Neuron (in vitro differentiated cells): ENCODE results near the gene RAC2.

ENCODE experiments used
- H2AFZ ChIP-seq: one replicate; pipeline ENCODE4 v1.6.1; 2013; ENCODE audit warnings: low read depth, mild to moderate bottlenecking, inconsistent platforms, low read length, moderate library complexity
- H3K27me3 ChIP-seq: one replicate; pipeline ENCODE4 v1.6.1; 2013; ENCODE audit warnings: low read length; ENCODE audit not compliant: insufficient read depth
- H3K36me3 ChIP-seq: one replicate; pipeline ENCODE4 v1.6.1; 2013; ENCODE audit warnings: low read length; ENCODE audit not compliant: insufficient read depth
- H3K4me1 ChIP-seq: one replicate; pipeline ENCODE4 v1.6.1; 2013; ENCODE audit warnings: low read length; ENCODE audit not compliant: insufficient read depth
- H3K4me3 ChIP-seq: 2 replicates; pipeline ENCODE4 v1.5.1; 2013; ENCODE audit warnings: mild to moderate bottlenecking, low read length, moderate library complexity
- H3K9me3 ChIP-seq: one replicate; pipeline ENCODE4 v1.6.1; 2013; ENCODE audit warnings: low read length

Gene RAC2

DNA sequence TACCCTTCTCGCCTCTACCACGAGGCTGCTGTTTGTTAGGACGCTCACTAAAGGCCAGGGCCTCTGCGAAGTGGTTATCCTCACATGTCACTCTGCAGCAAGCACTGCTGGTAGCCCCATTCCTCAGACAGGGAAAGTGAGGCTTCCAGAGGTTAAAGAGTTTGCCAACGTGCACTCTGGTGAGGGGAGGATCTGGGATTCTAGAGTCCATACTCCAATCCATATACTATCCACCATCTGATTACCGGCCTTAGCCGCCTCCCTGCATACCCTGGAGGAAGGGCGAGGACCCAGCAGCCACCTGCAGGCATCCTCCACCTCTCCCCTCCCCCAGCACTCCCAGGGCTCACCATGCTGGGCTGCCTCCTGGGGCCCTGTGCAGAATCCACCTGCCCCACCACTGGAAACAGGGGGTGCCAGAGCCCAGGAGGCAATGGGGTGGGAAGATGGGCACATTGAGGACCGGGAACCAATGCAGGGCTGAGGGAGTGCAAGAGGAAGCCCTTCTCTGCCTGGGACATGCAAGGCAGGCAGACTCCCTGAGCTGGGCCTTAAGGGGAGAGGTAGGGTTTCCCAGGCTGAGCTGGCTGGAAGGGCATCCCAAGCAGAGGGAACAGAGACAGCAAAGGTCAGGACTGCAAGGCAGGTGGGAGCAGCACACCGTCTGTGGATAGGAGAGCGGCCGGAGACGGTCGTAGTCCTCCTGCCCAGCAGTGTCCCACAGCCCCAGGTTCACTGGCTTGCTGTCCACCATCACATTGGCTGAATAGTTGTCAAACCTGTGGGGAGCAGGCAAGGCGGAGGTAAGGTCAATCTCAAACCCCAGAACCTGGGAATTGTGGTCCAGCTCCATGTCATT is 11.7 kb downstream of the RAC2 start:
- H3K9me3 ChIP-seq: no peaks in the 10 kb centered on the region
- H3K4me1 ChIP-seq: no peaks in the 10 kb centered on the region
- no peak overlapping the region for H2AFZ ChIP-seq
- peaks cover 22% of the 10 kb centered on the region for H3K27me3 ChIP-seq
- no peaks in the 10 kb centered on the region for H3K36me3 ChIP-seq
- H3K4me3 ChIP-seq: no peak overlapping the region

DNA sequence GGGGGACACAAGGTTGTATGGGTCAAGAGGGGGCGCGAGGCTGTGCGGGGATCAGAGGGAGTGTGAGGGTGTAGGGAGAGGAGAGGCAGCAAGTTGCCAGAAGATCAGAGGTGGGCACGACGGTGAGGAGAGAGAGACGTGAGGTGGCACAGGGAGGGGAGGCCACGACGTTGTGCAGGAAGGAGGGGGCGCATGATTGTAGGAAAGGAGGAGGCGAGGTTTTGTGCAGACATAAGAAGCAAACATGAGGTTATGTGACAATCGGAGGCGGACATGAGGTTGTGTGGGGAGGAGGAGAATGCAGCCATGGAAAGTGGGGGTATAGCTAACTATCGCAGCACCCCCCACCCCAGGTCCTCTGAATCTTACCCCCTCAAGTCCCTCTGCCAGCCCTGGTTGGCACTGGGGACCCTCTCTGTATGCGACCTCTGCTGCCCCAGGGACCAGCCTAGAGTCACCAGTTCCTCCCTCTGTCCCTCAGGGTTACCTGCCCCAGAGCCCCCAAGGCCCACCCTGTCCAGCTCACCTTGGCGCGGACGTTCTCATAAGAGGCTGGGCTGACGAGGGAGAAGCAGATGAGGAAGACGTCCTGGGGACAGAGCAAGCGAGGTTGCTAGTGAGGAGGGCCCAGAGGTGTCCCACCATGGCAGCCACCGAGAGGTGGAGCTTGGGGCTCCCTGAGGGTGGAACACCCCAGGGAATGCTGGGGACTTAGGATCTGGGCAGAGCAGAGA is 12.5 kb downstream of the RAC2 start:
- no peaks in the 10 kb centered on the region for H3K4me1 ChIP-seq
- no peak overlapping the region for H2AFZ ChIP-seq
- H3K9me3 ChIP-seq: no peaks in the 10 kb centered on the region
- H3K36me3 ChIP-seq: no peaks in the 10 kb centered on the region
- H3K4me3 ChIP-seq: no peak overlapping the region
- peaks cover 22% of the 10 kb centered on the region for H3K27me3 ChIP-seq

DNA sequence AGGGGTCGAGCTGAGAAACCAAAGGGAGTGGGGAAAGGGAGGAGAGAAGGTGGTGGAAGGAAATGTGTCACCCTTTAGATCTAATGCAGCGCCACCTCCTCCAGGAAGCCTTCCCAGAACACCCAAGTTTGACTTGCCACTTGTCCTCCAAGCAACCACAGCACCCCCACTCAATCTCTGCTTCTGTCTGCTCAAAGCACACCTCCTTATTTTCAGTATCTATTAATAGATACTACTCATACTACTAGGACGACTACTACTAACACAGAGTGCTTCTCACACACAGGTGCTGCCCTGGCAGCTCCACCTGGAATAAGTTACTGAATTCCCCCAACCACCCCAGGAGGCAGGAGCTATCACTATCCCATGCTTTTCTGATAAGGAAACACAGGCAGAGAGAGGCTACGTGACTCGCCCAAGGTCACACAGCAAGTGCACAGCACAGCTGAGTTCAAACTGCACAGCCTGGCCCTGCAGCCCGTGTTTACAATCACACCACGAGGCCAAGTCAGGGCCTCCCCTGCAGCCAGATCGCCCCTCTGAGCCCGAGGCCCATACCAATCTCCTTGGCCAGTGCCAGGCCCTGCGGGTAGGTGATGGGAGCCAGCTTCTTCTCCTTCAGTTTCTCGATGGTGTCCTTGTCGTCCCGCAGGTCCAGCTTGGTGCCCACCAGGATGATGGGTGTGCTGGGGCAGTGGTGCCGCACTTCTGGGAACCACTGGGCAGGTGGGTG is 13.2 kb downstream of the RAC2 start:
- Histone ChIP-seq H3K9me3 (no peaks in the 10 kb centered on the region), H3K36me3 (no peaks in the 10 kb centered on the region), H3K4me1 (no peaks in the 10 kb centered on the region)

DNA sequence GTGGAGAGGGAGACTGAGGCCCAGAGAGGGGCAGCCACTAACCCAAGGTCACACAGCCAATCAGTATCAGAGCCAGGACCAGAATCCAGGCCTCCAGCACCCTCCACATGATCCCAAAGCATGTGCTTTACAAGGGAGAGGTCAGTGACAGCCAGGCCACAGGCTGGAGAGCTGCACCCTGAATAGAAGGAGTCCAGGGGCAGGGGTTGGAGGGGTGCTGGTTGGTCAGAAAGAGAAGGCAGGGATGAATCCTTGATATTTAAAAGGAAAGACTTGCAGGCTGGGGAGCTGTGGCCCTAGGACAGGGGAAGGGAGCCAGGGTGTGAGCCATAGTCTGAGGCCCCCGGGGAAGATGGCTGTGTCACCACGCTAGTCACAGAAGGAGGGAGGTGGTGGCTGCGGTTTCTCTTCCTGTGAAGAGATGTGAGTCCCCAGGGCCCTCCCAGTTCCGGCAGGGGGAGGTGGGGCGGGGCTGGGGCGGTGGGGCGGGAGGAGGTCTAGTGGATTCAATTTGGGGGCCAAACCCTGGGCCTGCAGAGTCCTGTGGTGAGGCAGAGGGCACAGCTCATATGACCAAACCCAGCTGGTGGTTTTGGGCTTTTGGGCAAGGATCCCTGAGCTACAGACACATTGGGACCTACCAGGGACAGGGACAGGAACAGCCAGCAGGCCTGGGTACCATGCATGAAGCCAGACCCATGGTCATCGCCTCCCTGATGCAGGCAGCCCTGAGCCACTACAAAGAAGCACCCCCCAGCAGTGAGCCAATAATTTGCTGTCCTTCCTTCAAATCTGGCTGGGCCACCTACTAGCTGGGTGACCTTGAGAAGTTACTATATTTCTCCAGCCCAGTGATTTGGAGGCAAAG is 14.0 kb downstream of the RAC2 start:
- Histone ChIP-seq H3K9me3 (no peaks in the 10 kb centered on the region), H3K27me3 (peaks cover 22% of the 10 kb centered on the region), H3K4me1 (no peaks in the 10 kb centered on the region), H3K36me3 (no peaks in the 10 kb centered on the region), H3K4me3 (no peak overlapping the region), H2AFZ (no peak overlapping the region)

More for the DNA sequence above, 13.2 kb downstream of the RAC2 start:
- Histone ChIP-seq H3K27me3 (peaks cover 22% of the 10 kb centered on the region), H2AFZ (no peak overlapping the region), H3K4me3 (no peak overlapping the region)

DNA sequence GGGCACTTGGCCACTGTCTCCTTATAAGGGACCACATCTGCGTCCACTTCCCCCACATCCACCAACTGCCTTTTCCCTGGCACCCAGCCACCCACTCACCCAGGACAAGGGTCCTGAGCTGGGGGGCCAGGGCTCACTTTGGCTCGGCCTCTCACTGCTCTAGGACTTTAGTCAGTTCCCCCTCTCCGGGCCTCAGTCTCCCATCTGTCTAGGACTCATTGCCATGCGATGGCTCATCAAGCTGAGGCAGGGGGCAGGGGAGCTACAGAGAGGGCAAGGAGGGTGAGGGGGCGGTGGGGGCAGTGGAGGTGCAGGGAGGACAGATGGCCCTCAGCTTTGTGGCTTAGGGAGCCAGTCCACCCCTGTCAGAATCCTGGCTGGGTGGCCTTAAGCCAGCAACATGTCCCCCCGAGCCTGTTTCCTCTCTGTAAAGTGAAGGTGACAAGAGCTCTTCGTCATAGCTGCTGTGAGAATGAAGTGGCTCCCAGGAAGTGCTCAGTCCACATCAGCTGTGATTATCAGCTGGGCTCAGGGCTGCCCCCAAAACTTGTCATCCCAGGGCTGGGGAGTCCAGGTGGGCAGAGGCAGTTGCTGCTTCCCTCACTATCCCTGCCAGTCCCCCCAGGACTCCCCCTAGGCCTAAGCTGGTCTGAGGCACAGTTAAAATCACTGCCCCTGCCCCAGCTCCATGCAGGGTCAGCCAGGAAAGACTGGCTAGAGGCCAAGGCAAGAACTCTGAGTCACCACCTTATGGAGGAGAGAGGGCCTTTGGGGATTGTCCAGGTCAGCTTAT is 14.9 kb downstream of the RAC2 start:
- Histone ChIP-seq H3K4me1 (no peaks in the 10 kb centered on the region), H3K36me3 (no peaks in the 10 kb centered on the region), H3K4me3 (no peak overlapping the region), H3K27me3 (peaks cover 18% of the 10 kb centered on the region), H2AFZ (no peak overlapping the region), H3K9me3 (no peaks in the 10 kb centered on the region)

DNA sequence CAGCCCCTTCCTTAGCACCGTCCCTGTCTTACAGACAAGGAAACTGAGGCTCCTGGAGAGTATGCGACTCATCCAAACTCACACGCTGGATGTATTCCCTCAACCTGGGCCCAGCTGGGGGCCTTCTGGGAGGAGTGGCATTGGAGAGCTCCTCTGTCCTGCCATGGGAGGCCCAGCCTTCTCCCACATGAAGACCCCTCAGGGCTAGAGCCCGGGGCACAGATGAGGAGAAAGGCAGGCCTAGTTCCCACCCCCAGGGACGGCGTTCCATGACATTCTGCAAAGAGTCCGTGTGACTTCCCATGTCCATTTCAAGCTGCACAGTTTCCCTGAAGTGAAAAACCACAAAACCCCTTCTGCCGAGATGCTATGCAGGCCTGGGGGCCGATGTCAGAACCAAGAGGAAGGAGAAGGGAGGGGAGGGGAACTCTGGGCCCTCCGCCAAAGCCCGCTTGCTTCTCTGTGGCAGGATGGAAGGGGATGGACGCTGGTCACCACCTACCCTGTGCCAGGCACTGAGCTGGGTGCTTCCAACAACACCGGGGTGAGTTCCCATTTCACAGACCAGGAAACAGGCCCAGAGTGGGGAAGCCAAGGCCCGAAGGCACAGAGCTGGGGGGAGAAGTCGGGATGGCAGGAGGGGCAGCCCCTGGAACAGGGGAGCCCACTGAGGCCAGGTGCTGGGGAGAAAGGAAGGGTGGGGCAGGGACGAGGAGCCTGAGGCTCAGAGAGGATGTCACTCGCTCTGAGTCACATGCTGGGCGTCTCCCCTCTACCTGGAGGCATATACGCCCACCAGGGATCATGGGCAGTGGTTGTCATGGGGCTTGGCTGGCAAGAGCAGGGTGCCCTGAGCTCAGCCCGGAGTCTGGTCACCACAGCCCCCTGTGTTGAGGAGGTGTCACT is 15.7 kb downstream of the RAC2 start:
- H2AFZ ChIP-seq: no peak overlapping the region
- H3K4me3 ChIP-seq: no peak overlapping the region
- no peaks in the 10 kb centered on the region for H3K9me3 ChIP-seq
- H3K36me3 ChIP-seq: no peaks in the 10 kb centered on the region
- H3K27me3 ChIP-seq: peaks cover 11% of the 10 kb centered on the region
- H3K4me1 ChIP-seq: no peaks in the 10 kb centered on the region

DNA sequence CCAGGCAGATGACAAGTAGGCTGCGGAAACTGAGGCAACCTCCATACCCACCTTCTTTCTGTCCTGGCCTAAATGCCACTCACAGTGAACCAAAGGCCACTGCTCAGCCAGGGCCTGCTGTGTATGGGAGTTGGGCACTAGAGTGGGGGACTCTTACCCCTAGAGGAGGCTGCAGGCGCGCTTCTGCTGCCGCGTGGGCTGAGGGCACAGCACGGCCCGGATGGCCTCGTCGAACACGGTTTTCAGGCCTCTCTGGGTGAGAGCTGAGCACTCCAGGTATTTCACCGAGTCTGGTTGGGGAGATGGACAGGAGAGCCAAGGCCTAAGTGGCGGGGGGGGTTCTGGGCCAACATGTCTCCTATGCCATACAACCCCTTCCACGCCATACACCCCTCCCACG is 17.6 kb downstream of the RAC2 start:
- Histone ChIP-seq H3K27me3 (peaks cover 4% of the 10 kb centered on the region), H3K4me1 (no peaks in the 10 kb centered on the region), H3K36me3 (no peaks in the 10 kb centered on the region), H3K9me3 (no peaks in the 10 kb centered on the region), H3K4me3 (no peak overlapping the region), H2AFZ (no peak overlapping the region)

DNA sequence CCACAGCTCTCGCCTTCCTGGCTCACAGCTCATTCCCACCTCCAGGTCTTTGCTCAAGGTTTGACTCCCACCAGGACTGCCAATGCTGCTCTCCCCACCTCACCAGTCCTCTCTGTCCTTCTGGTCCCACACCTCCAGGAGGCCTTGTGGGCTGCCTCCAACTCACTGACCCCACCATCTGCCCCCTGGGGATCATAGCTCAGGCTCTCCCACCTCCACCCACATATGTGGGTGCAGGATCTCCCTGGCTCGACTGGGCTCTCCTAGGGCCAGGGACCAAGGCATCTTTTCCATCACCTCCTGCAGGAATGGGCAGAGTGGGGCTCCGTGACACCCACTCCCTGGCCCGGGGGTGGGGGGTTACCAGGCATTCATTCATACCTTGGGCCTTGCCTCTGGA is 18.0 kb downstream of the RAC2 start:
- Histone ChIP-seq H3K9me3 (peaks cover 2% of the 10 kb centered on the region), H3K4me3 (no peak overlapping the region), H2AFZ (no peak overlapping the region), H3K36me3 (no peaks in the 10 kb centered on the region), H3K27me3 (peaks cover 4% of the 10 kb centered on the region), H3K4me1 (no peaks in the 10 kb centered on the region)

DNA sequence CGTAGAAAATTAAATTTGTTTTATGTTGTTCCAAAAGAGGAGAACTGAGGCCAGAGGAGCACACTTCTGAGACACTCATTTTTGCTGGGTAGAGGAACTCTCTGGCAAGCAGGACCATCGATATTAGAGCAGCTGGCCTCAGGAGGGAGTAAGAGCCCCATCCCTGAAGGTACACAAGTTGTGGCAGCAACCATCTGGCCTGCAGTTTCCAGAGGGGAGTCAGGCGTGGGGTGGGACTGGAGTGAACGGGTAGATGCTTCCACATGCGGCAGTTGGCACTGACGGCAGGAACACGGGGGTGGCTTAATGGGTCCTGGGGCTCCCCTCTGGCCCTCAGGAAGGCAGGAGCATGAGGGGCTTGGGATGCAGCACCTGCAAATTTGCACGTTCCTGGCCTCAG is 18.6 kb downstream of the RAC2 start:
- H3K4me3 ChIP-seq: no peak overlapping the region
- peaks cover 6% of the 10 kb centered on the region for H3K9me3 ChIP-seq
- H3K4me1 ChIP-seq: no peaks in the 10 kb centered on the region
- H3K27me3 ChIP-seq: peaks cover 4% of the 10 kb centered on the region
- H3K36me3 ChIP-seq: no peaks in the 10 kb centered on the region
- no peak overlapping the region for H2AFZ ChIP-seq

DNA sequence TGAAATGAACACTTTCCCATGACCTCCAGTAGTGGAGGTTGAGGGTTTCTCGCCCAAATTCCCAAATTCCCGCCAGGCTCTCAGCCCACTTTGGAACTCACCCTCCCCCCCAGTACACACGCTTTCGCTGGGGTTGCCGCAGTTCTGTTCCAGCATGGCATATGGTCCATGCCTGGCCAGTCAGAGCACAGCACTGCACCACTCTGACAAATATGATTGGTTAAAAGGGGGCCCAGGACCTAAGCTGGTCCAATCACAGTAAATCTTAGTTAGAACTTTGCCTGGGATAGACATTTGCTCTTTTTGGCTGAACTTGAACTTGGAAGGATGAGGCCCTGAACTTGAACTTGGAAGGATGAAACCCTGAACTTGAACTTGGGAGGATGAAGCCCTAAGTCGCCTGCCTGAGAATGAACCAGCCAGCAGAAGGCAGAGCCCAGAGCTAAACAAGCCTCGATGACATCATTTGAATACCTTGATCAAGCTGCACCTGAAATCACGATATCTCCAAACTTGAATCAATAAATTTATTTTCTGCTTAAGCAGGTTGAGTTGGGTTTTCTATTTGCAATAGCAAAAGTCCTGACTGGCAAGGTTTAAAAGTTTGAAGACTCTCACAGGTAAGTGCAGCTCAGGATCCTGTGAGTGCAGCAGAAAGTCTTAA is 19.2 kb downstream of the RAC2 start:
- Histone ChIP-seq H3K27me3 (peaks cover 4% of the 10 kb centered on the region), H3K9me3 (peaks cover 6% of the 10 kb centered on the region), H2AFZ (no peak overlapping the region), H3K4me3 (no peak overlapping the region), H3K4me1 (no peaks in the 10 kb centered on the region), H3K36me3 (no peaks in the 10 kb centered on the region)

DNA sequence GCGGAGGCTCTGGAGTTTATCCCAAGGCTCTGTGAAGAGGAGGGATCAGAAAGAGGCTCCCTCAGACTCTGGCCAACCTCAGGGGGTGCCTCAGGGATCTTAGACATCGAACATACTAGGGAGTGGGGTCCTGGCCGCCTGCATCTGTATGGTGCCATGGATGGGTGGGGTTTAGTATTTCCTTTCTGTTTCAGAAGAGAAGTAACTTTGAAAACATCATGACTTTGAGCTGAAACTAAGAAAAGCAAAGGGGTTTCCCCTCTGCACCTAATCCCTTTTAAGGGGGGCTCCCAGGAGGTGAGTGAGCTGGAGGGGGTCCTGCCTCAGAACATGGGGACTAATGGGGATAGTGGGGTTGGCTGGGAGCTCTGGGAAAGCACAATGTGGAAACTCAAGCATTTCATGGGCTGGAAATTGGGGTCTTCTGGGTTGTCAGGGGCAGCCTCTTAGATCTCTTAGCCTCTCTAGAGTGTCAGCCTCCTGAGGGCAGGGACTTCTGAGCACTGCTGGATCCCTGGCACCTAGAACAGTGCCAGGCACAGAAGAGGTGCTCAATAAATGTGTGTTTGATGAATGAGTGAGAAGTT is 20.0 kb downstream of the RAC2 start:
- Histone ChIP-seq H3K27me3 (peaks cover 4% of the 10 kb centered on the region), H2AFZ (no peak overlapping the region), H3K4me1 (no peaks in the 10 kb centered on the region), H3K4me3 (no peak overlapping the region), H3K9me3 (peaks cover 6% of the 10 kb centered on the region), H3K36me3 (no peaks in the 10 kb centered on the region)
